Endothelial cell of umbilical vein (primary cell): ENCODE data around the gene SLC29A3. TPM values are rescaled to one million over a fixed set of nuclear protein-coding genes. Genes with fewer than 3 reads are reported as not detected.

ENCODE experiments used
- BruUV-seq: library from RNA; stranded (reverse); fragments of 400-500 nt; replicated peaks from 2 replicates; lab custom pipeline; 2021; lab: Mats Ljungman, UMichigan
- CTCF ChIA-PET: fragments of 300-600, 350-600 bp; sonication (Branson Sonifier 250); formaldehyde crosslinking; loops from one replicate; lab custom pipeline; 2021; ENCODE audit warnings: antibody characterized with exemption, inconsistent platforms; lab: Charles Lee
- POLR2A ChIA-PET: fragments of 300-600, 350-600 bp; sonication (Branson Sonifier 250); formaldehyde crosslinking; loops from one replicate; lab custom pipeline; 2021; ENCODE audit warnings: antibody characterized with exemption, inconsistent platforms; lab: Charles Lee
- DNase-seq: peaks from one replicate; pipeline ENCODE4 v3.0.0-alpha.2; 2011; ENCODE audit warnings: low read depth, low spot score
- FAIRE-seq: peaks from 2 replicates; lab custom pipeline; 2011; peaks lifted over from hg19 to GRCh38; lab: Jason Lieb, UNC
- H2AFZ ChIP-seq: 2 replicates; pipeline ENCODE4 v1.6.0; 2012; ENCODE audit warnings: low read depth, low read length, control low read depth, inconsistent platforms
- H3K27ac ChIP-seq: 2 replicates; pipeline ENCODE4 v1.5.1; 2011; ENCODE audit warnings: low read depth, mild to moderate bottlenecking, control low read depth, low read length, moderate library complexity; ENCODE audit not compliant: insufficient read depth
- H3K27me3 ChIP-seq, 2 experiments: 2 replicates each; pipeline versions ENCODE4 v1.6.0 to v1.6.1; 2011; ENCODE audit warnings: low read length in 2 of 2, mixed read lengths in 1 of 2; ENCODE audit not compliant: control insufficient read depth in 2 of 2, insufficient read depth in 2 of 2
- H3K36me3 ChIP-seq, 2 experiments: 2 replicates in 1 of 2; 3 replicates in 1 of 2; pipeline ENCODE4 v1.5.1; 2011; ENCODE audit warnings: low read length in 2 of 2, mild to moderate bottlenecking in 1 of 2, moderate library complexity in 1 of 2; ENCODE audit not compliant: control insufficient read depth in 2 of 2, insufficient read depth in 2 of 2; ENCODE audit errors: extremely low read depth in 1 of 2
- H3K4me1 ChIP-seq: 3 replicates; pipeline ENCODE4 v1.5.1; 2011; ENCODE audit warnings: mild to moderate bottlenecking, low read length; ENCODE audit not compliant: control insufficient read depth, insufficient read depth; ENCODE audit errors: extremely low read depth
- H3K4me2 ChIP-seq: 2 replicates; pipeline ENCODE4 v1.6.1; 2011; ENCODE audit warnings: low read length, control low read depth, mixed read lengths; ENCODE audit not compliant: insufficient read depth
- H3K4me3 ChIP-seq, 3 experiments: fragments of 200-600 bp in 1 of 3; sonication (generic), shearing (Covaris generic) in 1 of 3; replicated peaks in 1 of 3; 2 replicates each; pipeline ENCODE4 v1.5.1; 2011 to 2016; ENCODE audit warnings: control low read depth in 3 of 3, low read length in 3 of 3, mild to moderate bottlenecking in 2 of 3, inconsistent platforms in 1 of 3, low read depth in 1 of 3, moderate library complexity in 1 of 3; ENCODE audit not compliant: insufficient read depth in 1 of 3
- H3K79me2 ChIP-seq: 2 replicates; pipeline ENCODE4 v1.6.0; 2012; ENCODE audit warnings: low read length, inconsistent platforms; ENCODE audit not compliant: control insufficient read depth, insufficient read depth
- H3K9ac ChIP-seq: replicated peaks from 2 replicates; pipeline ENCODE3; 2011; ENCODE audit warnings: low read length, control low read depth; ENCODE audit not compliant: insufficient read depth; ENCODE audit errors: extremely low read depth
- H3K9me1 ChIP-seq: replicated peaks from 3 replicates; pipeline ENCODE4 v1.6.0; 2011; ENCODE audit warnings: mild to moderate bottlenecking, low read length; ENCODE audit not compliant: control insufficient read depth, insufficient read depth; ENCODE audit errors: extremely low read depth
- H3K9me3 ChIP-seq: replicated peaks from 2 replicates; pipeline ENCODE4 v1.5.1; 2012; ENCODE audit warnings: low read length, inconsistent platforms; ENCODE audit not compliant: control insufficient read depth, insufficient read depth
- H4K20me1 ChIP-seq: replicated peaks from 2 replicates; pipeline ENCODE3; 2011; ENCODE audit warnings: mild to moderate bottlenecking, low read length; ENCODE audit not compliant: control insufficient read depth, insufficient read depth; ENCODE audit errors: extremely low read depth
- CTCF ChIP-seq, 2 donors: IDR thresholded peaks; 1 replicate in 1 of 2; 2 replicates in 1 of 2; pipeline ENCODE4 v1.5.1; 2011; ENCODE audit warnings: low read length in 2 of 2, mild to moderate bottlenecking in 2 of 2, moderate library complexity in 2 of 2, control low read depth in 1 of 2, inconsistent platforms in 1 of 2, low read depth in 1 of 2; ENCODE audit not compliant: insufficient read depth in 1 of 2; ENCODE audit errors: extremely low read depth in 1 of 2
- FOS ChIP-seq: IDR thresholded peaks from 2 replicates; pipeline ENCODE4 v1.6.1; 2011; ENCODE audit warnings: mild to moderate bottlenecking, low read length, moderate library complexity, borderline replicate concordance; ENCODE audit not compliant: insufficient read depth
- GATA2 ChIP-seq: IDR thresholded peaks from 2 replicates; pipeline ENCODE4 v1.7.0; 2011; ENCODE audit warnings: low read depth, mild to moderate bottlenecking, moderate library complexity, mixed read lengths, low read length; ENCODE audit not compliant: insufficient read length, insufficient read depth
- JUN ChIP-seq: IDR thresholded peaks from 2 replicates; pipeline ENCODE4 v1.6.1; 2011; ENCODE audit warnings: borderline replicate concordance, low read depth; ENCODE audit not compliant: insufficient read length, insufficient read depth
- MYC ChIP-seq: IDR thresholded peaks from one replicate; pipeline ENCODE4 v1.6.1; 2011; ENCODE audit warnings: mild to moderate bottlenecking, low read depth, low read length
- POLR2A ChIP-seq: IDR thresholded peaks from 2 replicates; pipeline ENCODE4 v1.6.1; 2012; ENCODE audit warnings: low read depth, mild to moderate bottlenecking, control low read depth, low read length
- dilution Hi-C: fragments of 300-500 bp; cut with MboI; formaldehyde crosslinking; loops from one replicate; pipeline ENCODE4 v1.15.0; 2019; ENCODE audit warnings: low sequenced_read_pairs; ENCODE audit not compliant: extremely low pct_ligation_motif_present
- intact Hi-C: fragments of 100-400 bp; cut with micrococcal nuclease; formaldehyde crosslinking; loops from one replicate; pipeline ENCODE4 v1.10.0; 2022
- polyA plus RNA-seq, 4 experiments: library from polyadenylated mRNA; depleted of rRNA in 3 of 4; stranded (reverse) in 3 of 4; unstranded in 1 of 4; fragments of >200 nt; gene quantifications; 2 replicates each; pipeline versions ENCODE4 v1.2.1 to v1.2.3, GENCODE V29; 2011 to 2012; ENCODE audit warnings: missing spikeins in 1 of 4
- total RNA-seq: library from RNA; stranded (reverse); gene quantifications from 2 replicates; pipeline ENCODE4 v1.2.3, GENCODE V29; 2021
- TF ChIP-seq, protein P1 (sequence below): IDR thresholded peaks from 2 replicates; pipeline ENCODE4 v1.6.1; 2011; ENCODE audit not compliant: insufficient read depth, insufficient read length

The SLC29A3 gene
- total and polyA plus RNA-seq, 2 donors (not counting 3 experiments of a cell fraction or from before 2014, with no cell fraction given) = 5.0 to 9.1 TPM

- Histone ChIP-seq H4K20me1 (no peaks in the 10 kb centered on the region), H3K4me1 (no peaks in the 10 kb centered on the region), H3K9me3 (no peaks in the 10 kb centered on the region), H3K4me3 (no peak overlapping the region), H3K79me2 (no peaks in the 10 kb centered on the region), H3K4me2 (no peak overlapping the region), H2AFZ (no peak overlapping the region), H3K27ac (no peak overlapping the region), H3K9me1 (no peaks in the 10 kb centered on the region), H3K27me3 (peaks cover 0 to 4% of the 10 kb centered on the region in 2 experiments), H3K9ac (no peak overlapping the region), H3K36me3 (no peaks in the 10 kb centered on the region)
- ChIA-PET CTCF (interaction anchor here (1.2 to 3.2 kb wide), 8 partner anchors 11 to 391 kb away, joined by 3 to 25 read pairs (median 5); partner anchors contain the start of gene VSIR), POLR2A (no interaction called here)
- TF ChIP-seq GATA2 (no peak), CTCF (IDR thresholded peaks at IDR 0.05; ENCODE audit: extremely low read depth in 1 of 2, insufficient read depth in 1 of 2, low read depth in 1 of 2, low read length in 2 of 2) (no peak), MYC (no peak), JUN (no peak), FOS (no peak), POLR2A (no peak)
- TF ChIP-seq, protein P1, sequence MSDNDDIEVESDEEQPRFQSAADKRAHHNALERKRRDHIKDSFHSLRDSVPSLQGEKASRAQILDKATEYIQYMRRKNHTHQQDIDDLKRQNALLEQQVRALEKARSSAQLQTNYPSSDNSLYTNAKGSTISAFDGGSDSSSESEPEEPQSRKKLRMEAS = no peak
- DNase-seq (no peak), FAIRE-seq (no peak)
- no TSS peak for BruUV-seq
- dilution Hi-C loops (no loop called here), intact Hi-C loops (no loop called here)
Measured at GRCh38 chr10:71382028-71382427, 63.0 kb downstream of the SLC29A3 start.
